Panc1 (cell line): ENCODE results near the gene IQSEC2. TPM values are rescaled to one million over a fixed set of nuclear protein-coding genes. Genes with fewer than 3 reads are reported as not detected.

Experiments used
- ATAC-seq: fragments of 200-7000 bp; cut with Tn5 transposase; 2 replicates; pipeline ENCODE4 v1.9.1; 2020; ENCODE audit warnings: mild to moderate bottlenecking, moderate library complexity
- BruUV-seq: library from RNA; stranded (reverse); fragments of 400-500 nt; replicated peaks from 2 replicates; lab custom pipeline; 2021; lab: Mats Ljungman, UMichigan
- CTCF ChIA-PET: fragments of 300-600 bp; sonication (Branson Sonifier 250); formaldehyde crosslinking; loops from one replicate; lab custom pipeline; 2022; ENCODE audit warnings: antibody characterized with exemption; lab: Charles Lee
- POLR2A ChIA-PET: fragments of 300-600 bp; sonication (Branson Sonifier 250); formaldehyde crosslinking; loops from one replicate; lab custom pipeline; 2022; ENCODE audit warnings: antibody characterized with exemption; lab: Charles Lee
- DNase-seq: peaks from one replicate; pipeline ENCODE4 v3.0.0-alpha.2; 2010; ENCODE audit warnings: low read depth, low spot score
- H3K27ac ChIP-seq: 2 replicates; pipeline ENCODE4 v1.5.1; 2011; ENCODE audit warnings: mild to moderate bottlenecking, low read length, inconsistent platforms
- H3K27me3 ChIP-seq: fragments of 200-500 bp; sonication (Bioruptor generic); 2 replicates; pipeline ENCODE4 v1.6.0; 2014; ENCODE audit warnings: low read length, inconsistent platforms; ENCODE audit not compliant: control insufficient read depth, insufficient read depth
- H3K36me3 ChIP-seq: fragments of 200-500 bp; sonication (Bioruptor generic); 2 replicates; pipeline ENCODE4 v1.5.1; 2014; ENCODE audit warnings: inconsistent platforms, mild to moderate bottlenecking, low read length, moderate library complexity; ENCODE audit not compliant: control insufficient read depth, insufficient read depth
- H3K4me1 ChIP-seq: 2 replicates; pipeline ENCODE4 v1.5.1; 2011; ENCODE audit warnings: inconsistent platforms, mild to moderate bottlenecking, low read length, moderate library complexity; ENCODE audit not compliant: control insufficient read depth, insufficient read depth
- H3K4me3 ChIP-seq, 2 experiments: 2 replicates each; pipeline ENCODE4 v1.5.1; 2011 to 2012; ENCODE audit warnings: low read depth in 2 of 2, low read length in 2 of 2, mild to moderate bottlenecking in 2 of 2, inconsistent platforms in 1 of 2, moderate library complexity in 1 of 2
- H3K9me3 ChIP-seq: fragments of 200-500 bp; sonication (Bioruptor generic); 2 replicates; pipeline ENCODE4 v1.5.1; 2014; ENCODE audit warnings: low read depth, mild to moderate bottlenecking, inconsistent platforms, low read length, moderate library complexity; ENCODE audit not compliant: control insufficient read depth, insufficient read depth
- CTCF ChIP-seq: fragments of 450-650 bp; IDR thresholded peaks from 2 replicates; pipeline ENCODE4 v1.5.1; 2017; ENCODE audit warnings: mild to moderate bottlenecking
- POLR2AphosphoS5 ChIP-seq: IDR thresholded peaks from 2 replicates; pipeline ENCODE4 v1.6.1; 2012; ENCODE audit warnings: mild to moderate bottlenecking, low read depth, low read length, moderate library complexity
- REST ChIP-seq, 2 experiments: IDR thresholded peaks; 2 replicates each; pipeline ENCODE4 v1.6.1; 2011 to 2012; ENCODE audit warnings: low read depth in 2 of 2, control low read depth in 1 of 2, low read length in 1 of 2, mild to moderate bottlenecking in 1 of 2, moderate library complexity in 1 of 2; ENCODE audit not compliant: insufficient read depth in 1 of 2
- SIN3A ChIP-seq: IDR thresholded peaks from 2 replicates; pipeline ENCODE4 v1.6.1; 2012; ENCODE audit warnings: low read depth, mild to moderate bottlenecking, low read length, moderate library complexity, borderline replicate concordance; ENCODE audit not compliant: insufficient read depth
- TCF7L2 ChIP-seq: IDR thresholded peaks from 2 replicates; pipeline ENCODE4 v1.6.1; 2011; ENCODE audit warnings: mild to moderate bottlenecking, low read depth, low read length, inconsistent platforms
- in situ Hi-C: cut with HindIII; loops from 2 replicates; pipeline ENCODE4 v1.10.0; 2016; ENCODE audit warnings: low sequenced_read_pairs, low pct_unique_long_range_greater_than_20kb
- intact Hi-C: fragments of 100-400 bp; cut with micrococcal nuclease; formaldehyde crosslinking; loops from one replicate; pipeline ENCODE4 v1.10.0; 2022; ENCODE audit not compliant: unreplicated experiment
- total RNA-seq: library from RNA; stranded (reverse); gene quantifications from one replicate; pipeline ENCODE4 v1.2.1, GENCODE V29; 2021; ENCODE audit not compliant: unreplicated experiment

Gene IQSEC2
- total RNA-seq, 1 experiment from 2014 or later = 38.8 TPM

GRCh38 chrX:53237056-53237455 is 44.3 kb downstream of the IQSEC2 start:
- ATAC-seq (no peak), DNase-seq (no peak)
- TF ChIP-seq TCF7L2 (no peak), POLR2AphosphoS5 (no peak), REST (IDR thresholded peaks at IDR 0.05; ENCODE audit: insufficient read depth in 1 of 2, low read depth in 2 of 2, low read length in 1 of 2) (no peak), SIN3A (no peak), CTCF (no peak)
- H3K36me3 ChIP-seq = no peaks in the 10 kb centered on the region
- no peak overlapping the region for H3K27ac ChIP-seq
- H3K27me3 ChIP-seq = no peaks in the 10 kb centered on the region
- CTCF ChIA-PET = no interaction called here
- intact Hi-C loops (no loop called here), in situ Hi-C loops (no loop called here)
- H3K4me1 ChIP-seq = no peaks in the 10 kb centered on the region
- no peak overlapping the region for H3K4me3 ChIP-seq
- H3K9me3 ChIP-seq = no peaks in the 10 kb centered on the region
- POLR2A ChIA-PET = no interaction called here
- no TSS peak for BruUV-seq

- Histone ChIP-seq H3K9me3 (no peaks in the 10 kb centered on the region), H3K36me3 (no peaks in the 10 kb centered on the region), H3K27me3 (no peaks in the 10 kb centered on the region), H3K4me3 (no peak overlapping the region), H3K27ac (no peak overlapping the region), H3K4me1 (no peaks in the 10 kb centered on the region)
- ChIA-PET CTCF (no interaction called here), POLR2A (no interaction called here)
- no peak for DNase-seq
- in situ Hi-C loops (no loop called here), intact Hi-C loops (no loop called here)
- TF ChIP-seq TCF7L2 (no peak), POLR2AphosphoS5 (no peak), CTCF (no peak), SIN3A (no peak), REST (IDR thresholded peaks at IDR 0.05; ENCODE audit: insufficient read depth in 1 of 2, low read depth in 2 of 2, low read length in 1 of 2) (no peak)
- no peak for ATAC-seq
- BruUV-seq = no TSS peak
These were observed 45.2 kb downstream of the IQSEC2 start for GRCh38 chrX:53236025-53236679.
